OCI-LY3 (cell line): Measurements from ENCODE around the gene SHISA6.

Experiments used
- H2AFZ ChIP-seq: fragments of 200-600, 300-600 bp; shearing (Covaris generic); 2 replicates; pipeline ENCODE4 v1.6.0; 2014; ENCODE audit warnings: antibody characterized with exemption, low read depth, low read length
- H3K27ac ChIP-seq: fragments of 200-600, 300-600 bp; sonication (generic); 2 replicates; pipeline ENCODE4 v1.5.1; 2014; ENCODE audit warnings: mild to moderate bottlenecking, low read length, moderate library complexity, mixed read lengths
- H3K27me3 ChIP-seq: fragments of 200-600, 300-600 bp; sonication (generic); 2 replicates; pipeline ENCODE4 v1.6.1; 2014; ENCODE audit warnings: low read depth, low read length, mixed read lengths
- H3K36me3 ChIP-seq: fragments of 200-600, 300-600 bp; sonication (generic); replicated peaks from 2 replicates; pipeline ENCODE3; 2014; ENCODE audit warnings: low read depth, low read length, mixed read lengths
- H3K4me1 ChIP-seq: fragments of 300-600, 200-600 bp; sonication (generic); 2 replicates; pipeline ENCODE4 v1.6.1; 2014; ENCODE audit warnings: low read length, mixed read lengths
- H3K4me2 ChIP-seq: fragments of 200-600, 300-600 bp; sonication (generic); 2 replicates; pipeline ENCODE4 v1.6.1; 2014; ENCODE audit warnings: low read length, mixed read lengths
- H3K4me3 ChIP-seq: fragments of 300-600, 200-600 bp; sonication (generic); 2 replicates; pipeline ENCODE4 v1.5.1; 2014; ENCODE audit warnings: antibody characterized with exemption, mild to moderate bottlenecking, low read length, moderate library complexity
- H3K79me2 ChIP-seq: fragments of 300-600, 200-600 bp; shearing (Covaris generic); 2 replicates; pipeline ENCODE4 v1.6.1; 2014; ENCODE audit warnings: mild to moderate bottlenecking, low read length, mixed read lengths
- H3K9ac ChIP-seq: fragments of 300-600, 200-600 bp; shearing (Covaris generic); 2 replicates; pipeline ENCODE4 v1.6.0; 2014; ENCODE audit warnings: mild to moderate bottlenecking, low read length, moderate library complexity
- H3K9me3 ChIP-seq: fragments of 200-600, 300-600 bp; shearing (Covaris generic); 2 replicates; pipeline ENCODE4 v1.6.1; 2014; ENCODE audit warnings: low read length, mixed read lengths; ENCODE audit not compliant: insufficient read depth
- H4K20me1 ChIP-seq: fragments of 200-600, 300-600 bp; sonication (generic); 2 replicates; pipeline ENCODE4 v1.6.1; 2016; ENCODE audit warnings: low read length, mixed read lengths; ENCODE audit not compliant: insufficient read depth
- EZH2phosphoT487 ChIP-seq: fragments of 200-600 bp; shearing (Covaris generic); IDR thresholded peaks from 2 replicates; pipeline ENCODE4 v1.6.1; 2018; ENCODE audit warnings: antibody characterized with exemption, mixed run types, low read depth
- TF ChIP-seq, protein P1 (sequence below): fragments of 200-600, 300-600 bp; sonication (generic); IDR thresholded peaks from 2 replicates; pipeline ENCODE4 v1.5.1; 2014; ENCODE audit warnings: antibody characterized with exemption, low read length, low read depth

SHISA6 gene

DNA sequence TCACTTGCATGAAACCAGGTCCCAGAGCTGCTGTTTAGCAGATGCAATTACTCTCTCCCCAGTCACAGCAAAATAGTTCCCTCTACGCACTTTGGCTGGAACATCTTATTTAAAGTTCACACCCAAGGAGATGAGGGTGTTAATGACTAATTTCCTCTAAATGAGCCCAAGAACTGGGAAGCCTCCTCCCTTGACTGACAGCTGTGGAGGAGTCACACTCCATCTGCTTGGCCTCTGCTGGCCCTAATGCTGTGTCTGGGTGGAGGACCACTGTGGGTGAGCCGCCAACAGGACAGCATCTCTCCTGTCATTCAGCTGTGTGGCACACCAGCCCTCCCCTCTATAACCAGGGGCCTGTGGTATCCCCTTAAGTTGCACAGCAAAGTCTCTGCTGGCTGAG is 115.4 kb downstream of the SHISA6 start:
- Histone ChIP-seq H3K9me3 (no peaks in the 10 kb centered on the region), H3K4me3 (no peak overlapping the region), H3K27me3 (no peaks in the 10 kb centered on the region), H3K4me2 (no peak overlapping the region), H3K36me3 (no peaks in the 10 kb centered on the region), H3K4me1 (no peaks in the 10 kb centered on the region), H3K79me2 (no peaks in the 10 kb centered on the region), H2AFZ (no peak overlapping the region), H4K20me1 (no peaks in the 10 kb centered on the region), H3K27ac (no peak overlapping the region), H3K9ac (no peak overlapping the region)
- TF ChIP-seq EZH2phosphoT487: no peak
- TF ChIP-seq, protein P1, sequence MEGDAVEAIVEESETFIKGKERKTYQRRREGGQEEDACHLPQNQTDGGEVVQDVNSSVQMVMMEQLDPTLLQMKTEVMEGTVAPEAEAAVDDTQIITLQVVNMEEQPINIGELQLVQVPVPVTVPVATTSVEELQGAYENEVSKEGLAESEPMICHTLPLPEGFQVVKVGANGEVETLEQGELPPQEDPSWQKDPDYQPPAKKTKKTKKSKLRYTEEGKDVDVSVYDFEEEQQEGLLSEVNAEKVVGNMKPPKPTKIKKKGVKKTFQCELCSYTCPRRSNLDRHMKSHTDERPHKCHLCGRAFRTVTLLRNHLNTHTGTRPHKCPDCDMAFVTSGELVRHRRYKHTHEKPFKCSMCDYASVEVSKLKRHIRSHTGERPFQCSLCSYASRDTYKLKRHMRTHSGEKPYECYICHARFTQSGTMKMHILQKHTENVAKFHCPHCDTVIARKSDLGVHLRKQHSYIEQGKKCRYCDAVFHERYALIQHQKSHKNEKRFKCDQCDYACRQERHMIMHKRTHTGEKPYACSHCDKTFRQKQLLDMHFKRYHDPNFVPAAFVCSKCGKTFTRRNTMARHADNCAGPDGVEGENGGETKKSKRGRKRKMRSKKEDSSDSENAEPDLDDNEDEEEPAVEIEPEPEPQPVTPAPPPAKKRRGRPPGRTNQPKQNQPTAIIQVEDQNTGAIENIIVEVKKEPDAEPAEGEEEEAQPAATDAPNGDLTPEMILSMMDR: no peak

DNA sequence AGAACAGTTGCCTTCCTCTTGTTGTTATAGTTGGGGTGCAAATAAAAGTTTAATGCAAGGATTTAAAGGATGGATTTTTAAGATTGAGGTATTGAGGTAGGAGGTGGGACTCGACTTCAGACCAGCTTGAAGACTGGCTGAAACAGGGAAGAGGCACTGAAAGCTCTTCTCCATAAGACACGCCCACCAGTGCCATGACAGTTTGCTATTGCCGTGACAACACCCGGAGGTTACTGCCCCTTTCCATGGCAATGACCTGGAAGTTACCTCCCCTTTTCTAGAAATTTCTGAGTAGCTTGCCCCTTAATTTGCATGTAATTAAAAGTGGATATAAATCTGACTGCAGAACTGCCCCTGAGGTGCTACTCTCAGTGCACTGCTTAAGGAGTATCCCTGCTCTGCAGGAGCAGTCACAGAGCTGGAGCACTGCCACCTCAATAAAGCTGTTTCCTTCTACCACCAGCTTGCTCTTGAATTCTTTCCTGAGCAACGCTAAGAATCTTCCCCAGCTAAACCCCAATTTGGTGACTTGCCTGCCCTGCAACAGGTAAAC is 122.6 kb downstream of the SHISA6 start:
- TF ChIP-seq, protein P1: no peak
- TF ChIP-seq EZH2phosphoT487: no peak
- H3K27ac ChIP-seq: no peak overlapping the region
- H3K27me3 ChIP-seq: no peaks in the 10 kb centered on the region
- H4K20me1 ChIP-seq: no peaks in the 10 kb centered on the region
- H3K79me2 ChIP-seq: no peaks in the 10 kb centered on the region
- no peak overlapping the region for H3K4me3 ChIP-seq
- no peak overlapping the region for H2AFZ ChIP-seq
- H3K9ac ChIP-seq: no peak overlapping the region
- no peaks in the 10 kb centered on the region for H3K36me3 ChIP-seq
- H3K4me2 ChIP-seq: no peak overlapping the region
- no peaks in the 10 kb centered on the region for H3K4me1 ChIP-seq
- no peaks in the 10 kb centered on the region for H3K9me3 ChIP-seq

DNA sequence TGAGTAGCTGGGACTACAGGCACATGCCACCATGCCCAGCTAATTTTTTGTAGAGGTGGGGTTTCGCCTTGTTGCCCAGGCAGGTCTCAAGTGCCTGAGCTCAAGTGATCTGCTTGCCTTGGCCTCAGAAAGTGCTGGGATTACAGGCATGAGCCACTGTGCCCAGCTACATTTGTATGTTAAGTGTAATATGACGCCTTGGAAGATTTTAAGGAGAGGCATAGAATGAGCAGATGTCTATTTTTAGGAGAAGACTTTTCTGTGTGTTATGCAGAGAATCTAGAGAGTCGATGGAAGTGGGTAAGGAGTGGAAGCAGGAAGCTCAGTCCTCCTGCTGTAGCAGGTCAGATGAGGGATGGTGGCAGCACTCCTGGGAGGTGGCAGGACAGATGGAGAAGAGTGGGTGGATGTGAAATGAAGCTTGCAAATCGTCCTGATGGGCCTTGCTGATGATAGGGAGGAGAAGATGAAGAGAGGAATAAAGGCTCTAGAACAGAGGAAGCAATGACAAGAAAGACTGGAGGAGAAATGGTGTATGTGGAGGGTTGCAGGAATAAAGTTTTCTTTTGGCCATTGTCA is 125.3 kb downstream of the SHISA6 start:
- Histone ChIP-seq H3K27me3 (no peaks in the 10 kb centered on the region), H4K20me1 (no peaks in the 10 kb centered on the region), H2AFZ (no peak overlapping the region), H3K4me2 (no peak overlapping the region), H3K4me1 (no peaks in the 10 kb centered on the region), H3K36me3 (no peaks in the 10 kb centered on the region), H3K9ac (no peak overlapping the region), H3K9me3 (no peaks in the 10 kb centered on the region), H3K79me2 (no peaks in the 10 kb centered on the region), H3K4me3 (no peak overlapping the region), H3K27ac (no peak overlapping the region)
- TF ChIP-seq, protein P1: no peak

DNA sequence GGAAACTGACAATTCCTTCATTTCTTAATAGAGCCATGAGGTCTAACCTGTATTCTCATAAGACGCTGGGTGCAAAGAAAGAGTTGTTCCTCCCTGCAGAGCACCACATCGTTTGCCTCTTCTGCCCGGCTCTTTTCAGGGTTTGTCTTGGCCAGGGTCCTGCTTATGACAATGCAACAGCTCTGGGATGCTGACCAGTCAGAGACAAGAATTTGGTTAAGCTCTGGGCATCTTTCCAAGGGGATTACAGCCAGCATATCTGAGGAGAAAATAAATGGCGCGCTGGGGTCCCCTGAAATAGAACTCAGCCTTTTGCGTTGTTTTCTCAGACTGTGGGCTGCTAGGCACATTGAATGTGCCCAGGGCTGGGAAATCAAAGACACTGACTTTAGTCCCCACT is 128.6 kb downstream of the SHISA6 start:
- Histone ChIP-seq H2AFZ (no peak overlapping the region), H3K4me3 (no peak overlapping the region), H3K27ac (no peak overlapping the region), H3K9me3 (no peaks in the 10 kb centered on the region), H3K4me1 (no peaks in the 10 kb centered on the region), H3K27me3 (no peaks in the 10 kb centered on the region), H3K36me3 (no peaks in the 10 kb centered on the region), H3K9ac (no peak overlapping the region), H4K20me1 (no peaks in the 10 kb centered on the region), H3K79me2 (no peaks in the 10 kb centered on the region), H3K4me2 (no peak overlapping the region)
- TF ChIP-seq EZH2phosphoT487: no peak
- TF ChIP-seq, protein P1: no peak
